Fibroblast of pulmonary artery (primary cell): ENCODE results near the gene TRAIP.
A peak's percentile ranks its signal among the peaks of the same experiment; 100 is the strongest.

Experiments
- DNase-seq: peaks from one replicate; pipeline ENCODE4 v3.0.0-alpha.2; 2010; ENCODE audit warnings: low read depth
- H3K4me3 ChIP-seq: replicated peaks from 2 replicates; pipeline ENCODE4 v1.5.1; 2011; ENCODE audit warnings: low read depth, mild to moderate bottlenecking, control low read depth, low read length, moderate library complexity
- CTCF ChIP-seq: IDR thresholded peaks from 2 replicates; pipeline ENCODE4 v1.5.1; 2011; ENCODE audit warnings: mild to moderate bottlenecking, control low read depth, low read length, inconsistent platforms; ENCODE audit errors: missing control alignments

The TRAIP gene

DNA sequence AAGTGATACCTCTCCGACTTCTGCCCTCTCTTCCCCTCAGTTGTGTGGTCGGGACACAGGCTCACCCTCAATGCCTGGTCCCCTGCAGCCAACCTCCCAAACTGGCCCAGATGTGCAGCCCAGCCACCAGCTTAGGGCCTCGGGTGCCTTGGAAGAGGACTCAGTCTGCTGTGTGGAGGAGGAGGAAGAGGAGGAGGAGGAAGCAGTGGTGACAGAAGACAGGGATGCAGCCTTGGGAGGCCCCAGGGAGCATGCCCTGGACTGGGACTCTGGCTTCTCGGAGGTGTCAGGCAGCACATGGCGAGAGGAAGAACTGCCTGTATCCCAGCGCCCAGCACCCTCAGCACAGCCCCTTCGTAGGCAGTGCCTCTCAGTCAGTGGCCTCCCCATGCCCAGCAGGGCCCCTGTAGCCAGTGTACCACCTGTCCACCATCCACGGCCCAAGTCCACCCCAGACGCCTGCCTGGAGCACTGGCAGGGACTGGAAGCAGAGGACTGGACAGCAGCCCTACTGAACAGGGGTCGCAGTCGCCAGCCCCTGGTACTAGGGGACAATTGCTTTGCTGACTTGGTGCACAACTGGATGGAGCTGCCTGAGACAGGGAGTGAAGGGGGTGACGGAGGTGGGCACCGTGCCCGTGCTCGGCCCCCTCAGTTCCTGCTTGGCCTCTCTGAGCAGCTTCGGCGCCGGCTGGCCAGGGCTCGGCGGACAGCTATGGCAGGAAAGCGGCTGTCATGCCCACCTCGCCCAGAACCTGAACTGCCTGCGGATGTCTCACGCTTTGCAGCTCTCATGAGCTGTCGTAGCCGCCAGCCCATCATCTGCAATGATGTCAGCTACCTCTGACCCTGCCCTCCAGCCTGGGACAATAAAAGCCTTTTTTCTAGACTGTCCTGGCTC, 52.0 kb downstream of the TRAIP start:
- H3K4me3 ChIP-seq: peak overlapping the region; percentile 82
- no peak for DNase-seq
- no peak for TF ChIP-seq CTCF

GRCh38 chr3:49803465-49804140, 52.8 kb downstream of the TRAIP start:
- TF ChIP-seq CTCF: no peak
- peak overlapping the region; percentile 82 for H3K4me3 ChIP-seq
- peak; percentile 49 for DNase-seq

DNA sequence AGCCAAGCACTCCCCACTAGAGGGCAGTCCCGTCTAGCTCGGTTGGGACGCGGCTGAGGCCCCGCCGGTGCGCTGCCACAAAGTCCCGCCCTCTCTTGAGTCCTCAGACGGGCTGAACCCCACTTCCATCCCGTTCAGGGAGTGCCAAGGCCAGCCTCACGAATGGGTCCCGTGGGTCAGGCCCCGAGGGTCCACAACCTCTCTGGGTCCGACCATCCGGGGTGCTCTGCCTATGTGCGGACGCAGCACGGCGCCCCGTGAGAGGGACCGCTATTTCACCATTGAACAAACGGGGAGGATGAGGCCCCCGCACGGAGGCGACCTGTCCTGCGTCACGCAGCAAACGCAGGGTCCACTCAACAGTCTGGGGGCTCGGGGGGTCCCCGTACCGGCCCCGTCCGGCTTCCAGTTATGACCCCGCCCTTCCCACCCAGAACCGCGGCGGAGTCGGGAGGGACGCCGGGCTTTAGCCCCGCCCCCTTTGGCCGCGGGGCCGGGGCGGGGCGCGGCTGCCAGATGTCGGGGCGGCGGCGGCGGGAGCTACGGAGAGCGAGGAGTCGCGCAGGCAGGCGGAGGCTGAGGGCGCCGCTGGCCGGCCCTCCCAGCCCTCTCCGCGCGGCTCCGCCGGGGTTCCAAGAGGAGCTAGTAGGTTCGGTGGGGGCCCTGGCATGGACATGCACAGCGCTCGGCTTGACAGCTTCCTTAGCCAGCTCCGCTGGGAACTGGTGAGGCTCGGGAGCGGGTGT, 53.5 kb downstream of the TRAIP start, which contains the start of gene INKA1:
INKA1 (plus strand) TSS at position 543 of the 746 bp plus-strand sequence; CDS start at position 675, 132 bp downstream.
- TF ChIP-seq CTCF: peak; percentile 84

GRCh38 chr3:49801160-49801559, 55.2 kb downstream of the TRAIP start:
- H3K4me3 ChIP-seq: no peak overlapping the region
- no peak for DNase-seq
- no peak for TF ChIP-seq CTCF

More for the DNA sequence above, 53.5 kb downstream of the TRAIP start, which contains the start of gene INKA1:
- DNase-seq: peak; percentile 84
- H3K4me3 ChIP-seq: peak within 1 kb of the TSS; percentile 82

DNA sequence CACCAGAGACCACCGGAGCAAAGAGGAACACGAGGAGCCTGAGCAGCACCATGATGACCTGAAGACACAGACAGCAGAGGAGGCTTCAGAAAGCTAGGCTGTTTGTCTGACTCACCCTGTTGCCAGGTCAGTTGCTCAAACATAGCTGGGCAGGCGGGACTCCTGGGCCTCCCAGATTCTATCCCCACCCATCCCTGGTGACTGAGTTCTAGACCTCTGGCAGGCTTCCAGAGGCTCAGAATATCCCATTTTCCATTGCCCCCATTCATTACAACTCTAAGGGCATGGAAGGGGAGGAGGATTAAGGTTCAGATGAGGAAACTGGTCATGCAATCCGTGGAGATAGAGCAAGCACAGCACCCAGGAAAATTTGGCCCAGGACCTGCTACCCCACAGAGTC, 56.6 kb downstream of the TRAIP start, which contains the start of gene CDHR4:
CDHR4 (minus strand) TSS at position 113 of the 400 bp plus-strand sequence; CDS start at position 52, 61 bp downstream.
- peak; percentile 77 for DNase-seq
- no peak within 1 kb of the TSS for H3K4me3 ChIP-seq
- no peak for TF ChIP-seq CTCF

DNA sequence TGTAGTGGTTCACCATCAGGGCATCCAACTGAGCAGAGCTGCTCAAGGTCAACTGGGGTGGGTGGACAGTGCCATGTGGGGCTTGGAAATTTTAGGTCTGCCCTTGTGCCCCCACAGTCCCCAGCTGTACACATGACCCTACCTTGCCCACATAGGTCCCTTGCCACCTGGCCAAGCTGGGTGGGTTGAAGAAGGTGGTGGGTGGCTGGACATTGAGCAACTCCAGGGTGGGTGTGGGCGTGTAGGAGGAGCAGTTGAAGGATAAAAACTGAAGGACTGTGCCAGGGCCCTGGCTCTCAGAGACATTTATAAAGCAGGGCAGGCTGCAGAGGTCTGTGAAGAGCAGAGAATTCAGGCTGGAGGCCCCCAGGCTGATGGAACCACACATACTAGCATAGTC, 57.3 kb downstream of the TRAIP start:
- TF ChIP-seq CTCF: no peak
- DNase-seq: no peak
- no peak overlapping the region for H3K4me3 ChIP-seq
